ENCODE measurements around the gene DENND1A.

- no peak for TF ChIP-seq GATA3 (IDR thresholded peaks at IDR 0.05; ENCODE audit: low read depth, low read length)
- no peak for TF ChIP-seq GATA2 (IDR thresholded peaks at IDR 0.05; ENCODE audit: low read depth, low read length)
Observed at GRCh38 chr9:123437201-123437600, 492.7 kb downstream of the DENND1A start.

Measured in SH-SY5Y (cell line).